HepG2 (cell line): ENCODE data around the gene KLHL33. TPM values are rescaled to one million over a fixed set of nuclear protein-coding genes. Genes with fewer than 3 reads are reported as not detected.

Experiments used
- CBX2 ChIP-seq, 2 experiments: fragments of 200-600 bp in 1 of 2; sonication (generic); formaldehyde crosslinking in 1 of 2; IDR thresholded peaks; 2 replicates each; pipeline versions ENCODE4 v1.7.0 to v1.8.1; 2018 to 2022; ENCODE audit warnings: low read depth in 2 of 2, low read length in 1 of 2, mild to moderate bottlenecking in 1 of 2, missing genetic modification reagents in 1 of 2
- CBX5 ChIP-seq: sonication (generic); formaldehyde crosslinking; IDR thresholded peaks from 2 replicates; pipeline ENCODE4 v1.4.0; 2020; ENCODE audit warnings: missing genetic modification reagents, borderline replicate concordance
- HNF4A ChIP-seq: sonication (generic); formaldehyde crosslinking; IDR thresholded peaks from 2 replicates; pipeline ENCODE4 v1.4.0; 2020; ENCODE audit warnings: missing genetic modification reagents
- NAIF1 ChIP-seq: sonication (generic); formaldehyde crosslinking; IDR thresholded peaks from 2 replicates; pipeline ENCODE4 v1.5.0; 2020; ENCODE audit warnings: mild to moderate bottlenecking, missing genetic modification reagents, borderline replicate concordance
- NFYC ChIP-seq: IDR thresholded peaks from 2 replicates; pipeline ENCODE4 v1.6.1; 2016; ENCODE audit warnings: missing genetic modification reagents, missing compliant biosample characterization
- RNF2 ChIP-seq: fragments of 450-650 bp; conservative IDR thresholded peaks from 2 replicates; pipeline ENCODE4 v1.6.1; 2016; ENCODE audit warnings: low read depth
- SALL1 ChIP-seq: sonication (generic); formaldehyde crosslinking; IDR thresholded peaks from 2 replicates; pipeline ENCODE4 v1.8.0; 2022; ENCODE audit warnings: mild to moderate bottlenecking, missing genetic modification reagents
- SNAI1 ChIP-seq: sonication (generic); formaldehyde crosslinking; IDR thresholded peaks from 2 replicates; pipeline ENCODE4 v1.5.0; 2020; ENCODE audit warnings: mild to moderate bottlenecking, missing genetic modification reagents, borderline replicate concordance
- TARDBP ChIP-seq: sonication (generic); formaldehyde crosslinking; IDR thresholded peaks from 2 replicates; pipeline ENCODE4 v1.8.0; 2022; ENCODE audit warnings: mild to moderate bottlenecking, missing genetic modification reagents
- ZNF138 ChIP-seq: sonication (generic); formaldehyde crosslinking; IDR thresholded peaks from 2 replicates; pipeline ENCODE4 v1.5.0; 2020; ENCODE audit warnings: mild to moderate bottlenecking, low read depth, missing genetic modification reagents
- ZNF44 ChIP-seq: sonication (generic); formaldehyde crosslinking; IDR thresholded peaks from 2 replicates; pipeline ENCODE4 v1.5.1; 2020; ENCODE audit warnings: mild to moderate bottlenecking, missing genetic modification reagents
- ZNF709 ChIP-seq: sonication (generic); formaldehyde crosslinking; IDR thresholded peaks from 2 replicates; pipeline ENCODE4 v1.5.0; 2020; ENCODE audit warnings: mild to moderate bottlenecking, missing genetic modification reagents
- ZNF792 ChIP-seq: IDR thresholded peaks from 2 replicates; pipeline ENCODE4 v1.6.1; 2016
- polyA plus RNA-seq, 8 experiments: library from polyadenylated mRNA; depleted of rRNA in 3 of 8; stranded (reverse) in 7 of 8; unstranded in 1 of 8; fragments of >200 nt; fragmentation: Illumina TruSeq in 4 of 8; extraction: Trizol in 4 of 8; gene quantifications; 2 replicates each; pipeline versions ENCODE4 v1.2.1 to v1.2.3, GENCODE V29; 2011 to 2016; ENCODE audit warnings: low read depth in 4 of 8, missing spikeins in 1 of 8, mixed read lengths in 1 of 8; ENCODE audit not compliant: insufficient read depth in 1 of 8
- total RNA-seq, 5 experiments: library from RNA; depleted of rRNA; stranded (reverse); fragments of >200 nt; fragmentation: Illumina TruSeq; extraction: Trizol; gene quantifications; 2 replicates each; pipeline ENCODE4 v1.2.3, GENCODE V29; 2016; ENCODE audit warnings: low read depth in 1 of 5
- TF ChIP-seq, protein P1 (sequence below): sonication (generic); formaldehyde crosslinking; conservative IDR thresholded peaks from 2 replicates; pipeline ENCODE4 v1.5.0; 2020; ENCODE audit warnings: missing genetic modification reagents
- TF ChIP-seq, protein P2 (sequence below), 2 experiments: fragments of 450-650 bp in 1 of 2; sonication (generic) in 1 of 2; formaldehyde crosslinking; IDR thresholded peaks; 2 replicates each; pipeline versions ENCODE4 v1.5.0 to v1.8.0; 2020 to 2022; ENCODE audit warnings: mild to moderate bottlenecking in 1 of 2, missing genetic modification reagents in 1 of 2
- TF ChIP-seq, protein P3 (sequence below): sonication (generic); formaldehyde crosslinking; IDR thresholded peaks from 2 replicates; pipeline ENCODE4 v1.5.0; 2020; ENCODE audit warnings: mild to moderate bottlenecking, low read depth, missing genetic modification reagents, borderline replicate concordance
- TF ChIP-seq, protein P4 (sequence below): sonication (generic); formaldehyde crosslinking; IDR thresholded peaks from 2 replicates; pipeline ENCODE4 v1.4.0; 2020; ENCODE audit warnings: missing genetic modification reagents
- TF ChIP-seq, protein P5 (sequence below): sonication (generic); formaldehyde crosslinking; IDR thresholded peaks from 2 replicates; pipeline ENCODE4 v1.9.0; 2022; ENCODE audit warnings: missing genetic modification reagents, mild to moderate bottlenecking, borderline replicate concordance
- TF ChIP-seq, protein P6 (sequence below): sonication (generic); formaldehyde crosslinking; conservative IDR thresholded peaks from 2 replicates; pipeline ENCODE4 v1.4.0; 2020; ENCODE audit warnings: mild to moderate bottlenecking, missing genetic modification reagents, moderate library complexity

Gene KLHL33
- total and polyA plus RNA-seq, 2 of the 13 experiments (the other 11 are each of a cell fraction or from before 2014, with no cell fraction given), result not detected

DNA sequence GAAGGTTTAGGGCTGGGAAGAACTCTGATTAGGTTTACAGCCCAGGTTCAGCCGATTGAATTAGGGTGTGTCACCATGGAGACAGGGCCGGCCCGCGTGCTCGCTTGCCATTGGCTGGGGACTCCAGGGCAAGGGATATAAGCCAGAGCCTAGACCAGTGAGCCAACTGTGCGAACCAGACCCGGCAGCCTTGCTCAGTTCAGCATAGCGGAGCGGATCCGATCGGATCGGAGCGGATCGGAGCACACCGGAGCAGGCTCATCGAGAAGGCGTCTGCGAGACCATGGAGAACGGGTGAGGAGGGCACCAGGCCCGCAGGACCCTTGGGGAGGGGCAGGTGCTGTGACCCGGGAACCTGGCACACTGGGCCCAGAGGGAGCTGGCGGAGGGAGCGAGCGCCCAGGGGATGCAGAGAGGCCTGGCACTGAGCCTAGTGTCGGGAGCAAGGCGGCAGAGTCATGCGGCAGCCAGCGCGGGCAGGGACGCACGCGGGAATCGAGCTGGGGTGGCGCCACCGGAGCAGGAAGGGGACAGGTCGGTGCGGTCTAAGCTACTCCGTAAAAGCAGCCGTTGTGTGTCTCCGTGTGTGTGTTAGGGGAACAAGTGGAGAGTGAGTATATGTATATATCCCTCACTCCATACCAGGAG is 33.4 kb upstream of the KLHL33 start, which contains the start of gene PNP (continued):
- TF ChIP-seq ZNF138 (CRISPR knock-in tag) (peak; percentile 60; the same call in 1 of the 2 replicates), HNF4A (CRISPR knock-in tag) (no peak), SALL1 (CRISPR knock-in tag) (peak; percentile 82), SNAI1 (no peak), CBX5 (peak; percentile 76; the same call in 1 of the 2 replicates), NAIF1 (CRISPR knock-in tag) (0 out of 2 replicates have a peak, but pooled peaks have one; percentile 29), RNF2 (peak; percentile 88), ZNF792 (CRISPR knock-in tag) (peak; percentile 94), NFYC (CRISPR knock-in tag) (peak; percentile 80), ZNF44 (CRISPR knock-in tag) (peak; percentile 95; the same call in 1 of the 2 replicates), TARDBP (peak; percentile 75; the same call in 1 of the 2 replicates), ZNF709 (CRISPR knock-in tag) (peak; percentile 12; the same call in 1 of the 2 replicates), CBX2 (IDR thresholded peaks at IDR 0.05; ENCODE audit: low read depth, low read length) (no peak), CBX2 (CRISPR knock-in tag; IDR thresholded peaks at IDR 0.05; ENCODE audit: low read depth) (0 out of 2 replicates have a peak, but pooled peaks have one; percentile 52)
- TF ChIP-seq, protein P1, sequence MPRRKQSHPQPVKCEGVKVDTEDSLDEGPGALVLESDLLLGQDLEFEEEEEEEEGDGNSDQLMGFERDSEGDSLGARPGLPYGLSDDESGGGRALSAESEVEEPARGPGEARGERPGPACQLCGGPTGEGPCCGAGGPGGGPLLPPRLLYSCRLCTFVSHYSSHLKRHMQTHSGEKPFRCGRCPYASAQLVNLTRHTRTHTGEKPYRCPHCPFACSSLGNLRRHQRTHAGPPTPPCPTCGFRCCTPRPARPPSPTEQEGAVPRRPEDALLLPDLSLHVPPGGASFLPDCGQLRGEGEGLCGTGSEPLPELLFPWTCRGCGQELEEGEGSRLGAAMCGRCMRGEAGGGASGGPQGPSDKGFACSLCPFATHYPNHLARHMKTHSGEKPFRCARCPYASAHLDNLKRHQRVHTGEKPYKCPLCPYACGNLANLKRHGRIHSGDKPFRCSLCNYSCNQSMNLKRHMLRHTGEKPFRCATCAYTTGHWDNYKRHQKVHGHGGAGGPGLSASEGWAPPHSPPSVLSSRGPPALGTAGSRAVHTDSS (CRISPR knock-in tag), result no peak
- TF ChIP-seq, protein P2, sequence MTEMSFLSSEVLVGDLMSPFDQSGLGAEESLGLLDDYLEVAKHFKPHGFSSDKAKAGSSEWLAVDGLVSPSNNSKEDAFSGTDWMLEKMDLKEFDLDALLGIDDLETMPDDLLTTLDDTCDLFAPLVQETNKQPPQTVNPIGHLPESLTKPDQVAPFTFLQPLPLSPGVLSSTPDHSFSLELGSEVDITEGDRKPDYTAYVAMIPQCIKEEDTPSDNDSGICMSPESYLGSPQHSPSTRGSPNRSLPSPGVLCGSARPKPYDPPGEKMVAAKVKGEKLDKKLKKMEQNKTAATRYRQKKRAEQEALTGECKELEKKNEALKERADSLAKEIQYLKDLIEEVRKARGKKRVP (CRISPR knock-in tag; IDR thresholded peaks at IDR 0.05), result peak in 1 of 2 experiments; percentile 50; a peak in 1 of 4 replicates
- TF ChIP-seq, protein P3, sequence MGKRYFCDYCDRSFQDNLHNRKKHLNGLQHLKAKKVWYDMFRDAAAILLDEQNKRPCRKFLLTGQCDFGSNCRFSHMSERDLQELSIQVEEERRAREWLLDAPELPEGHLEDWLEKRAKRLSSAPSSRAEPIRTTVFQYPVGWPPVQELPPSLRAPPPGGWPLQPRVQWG (CRISPR knock-in tag), result no peak
- TF ChIP-seq, protein P4, sequence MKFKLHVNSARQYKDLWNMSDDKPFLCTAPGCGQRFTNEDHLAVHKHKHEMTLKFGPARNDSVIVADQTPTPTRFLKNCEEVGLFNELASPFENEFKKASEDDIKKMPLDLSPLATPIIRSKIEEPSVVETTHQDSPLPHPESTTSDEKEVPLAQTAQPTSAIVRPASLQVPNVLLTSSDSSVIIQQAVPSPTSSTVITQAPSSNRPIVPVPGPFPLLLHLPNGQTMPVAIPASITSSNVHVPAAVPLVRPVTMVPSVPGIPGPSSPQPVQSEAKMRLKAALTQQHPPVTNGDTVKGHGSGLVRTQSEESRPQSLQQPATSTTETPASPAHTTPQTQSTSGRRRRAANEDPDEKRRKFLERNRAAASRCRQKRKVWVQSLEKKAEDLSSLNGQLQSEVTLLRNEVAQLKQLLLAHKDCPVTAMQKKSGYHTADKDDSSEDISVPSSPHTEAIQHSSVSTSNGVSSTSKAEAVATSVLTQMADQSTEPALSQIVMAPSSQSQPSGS (CRISPR knock-in tag), result peak; percentile 75; the same call in 1 of the 2 replicates
- TF ChIP-seq, protein P5, sequence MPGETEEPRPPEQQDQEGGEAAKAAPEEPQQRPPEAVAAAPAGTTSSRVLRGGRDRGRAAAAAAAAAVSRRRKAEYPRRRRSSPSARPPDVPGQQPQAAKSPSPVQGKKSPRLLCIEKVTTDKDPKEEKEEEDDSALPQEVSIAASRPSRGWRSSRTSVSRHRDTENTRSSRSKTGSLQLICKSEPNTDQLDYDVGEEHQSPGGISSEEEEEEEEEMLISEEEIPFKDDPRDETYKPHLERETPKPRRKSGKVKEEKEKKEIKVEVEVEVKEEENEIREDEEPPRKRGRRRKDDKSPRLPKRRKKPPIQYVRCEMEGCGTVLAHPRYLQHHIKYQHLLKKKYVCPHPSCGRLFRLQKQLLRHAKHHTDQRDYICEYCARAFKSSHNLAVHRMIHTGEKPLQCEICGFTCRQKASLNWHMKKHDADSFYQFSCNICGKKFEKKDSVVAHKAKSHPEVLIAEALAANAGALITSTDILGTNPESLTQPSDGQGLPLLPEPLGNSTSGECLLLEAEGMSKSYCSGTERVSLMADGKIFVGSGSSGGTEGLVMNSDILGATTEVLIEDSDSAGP (CRISPR knock-in tag), result peak; percentile 94
- TF ChIP-seq, protein P6, sequence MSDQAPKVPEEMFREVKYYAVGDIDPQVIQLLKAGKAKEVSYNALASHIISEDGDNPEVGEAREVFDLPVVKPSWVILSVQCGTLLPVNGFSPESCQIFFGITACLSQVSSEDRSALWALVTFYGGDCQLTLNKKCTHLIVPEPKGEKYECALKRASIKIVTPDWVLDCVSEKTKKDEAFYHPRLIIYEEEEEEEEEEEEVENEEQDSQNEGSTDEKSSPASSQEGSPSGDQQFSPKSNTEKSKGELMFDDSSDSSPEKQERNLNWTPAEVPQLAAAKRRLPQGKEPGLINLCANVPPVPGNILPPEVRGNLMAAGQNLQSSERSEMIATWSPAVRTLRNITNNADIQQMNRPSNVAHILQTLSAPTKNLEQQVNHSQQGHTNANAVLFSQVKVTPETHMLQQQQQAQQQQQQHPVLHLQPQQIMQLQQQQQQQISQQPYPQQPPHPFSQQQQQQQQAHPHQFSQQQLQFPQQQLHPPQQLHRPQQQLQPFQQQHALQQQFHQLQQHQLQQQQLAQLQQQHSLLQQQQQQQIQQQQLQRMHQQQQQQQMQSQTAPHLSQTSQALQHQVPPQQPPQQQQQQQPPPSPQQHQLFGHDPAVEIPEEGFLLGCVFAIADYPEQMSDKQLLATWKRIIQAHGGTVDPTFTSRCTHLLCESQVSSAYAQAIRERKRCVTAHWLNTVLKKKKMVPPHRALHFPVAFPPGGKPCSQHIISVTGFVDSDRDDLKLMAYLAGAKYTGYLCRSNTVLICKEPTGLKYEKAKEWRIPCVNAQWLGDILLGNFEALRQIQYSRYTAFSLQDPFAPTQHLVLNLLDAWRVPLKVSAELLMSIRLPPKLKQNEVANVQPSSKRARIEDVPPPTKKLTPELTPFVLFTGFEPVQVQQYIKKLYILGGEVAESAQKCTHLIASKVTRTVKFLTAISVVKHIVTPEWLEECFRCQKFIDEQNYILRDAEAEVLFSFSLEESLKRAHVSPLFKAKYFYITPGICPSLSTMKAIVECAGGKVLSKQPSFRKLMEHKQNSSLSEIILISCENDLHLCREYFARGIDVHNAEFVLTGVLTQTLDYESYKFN (CRISPR knock-in tag), result peak; percentile 27; the same call in 1 of the 2 replicates
